Measurements from ENCODE around the gene ALDH1L1.

ALDH1L1 gene

GRCh38 chr3:126126811-126127431, 53.5 kb downstream of the ALDH1L1 start:
- TF ChIP-seq CTCF (IDR thresholded peaks at IDR 0.05; ENCODE audit: insufficient read depth, low read length, missing control alignments), result no peak
- ChIA-PET CTCF (no interaction called here), POLR2A (no interaction called here)
- H3K4me3 ChIP-seq (ENCODE audit: low read depth, low read length), result no peak overlapping the region
- DNase-seq (ENCODE audit: low read depth, low spot score), result no peak

GRCh38 chr3:126126286-126126685, 54.1 kb downstream of the ALDH1L1 start:
- TF ChIP-seq CTCF (IDR thresholded peaks at IDR 0.05; ENCODE audit: insufficient read depth, low read length, missing control alignments), result no peak
- no peak overlapping the region for H3K4me3 ChIP-seq (ENCODE audit: low read depth, low read length)
- no peak for DNase-seq (ENCODE audit: low read depth, low spot score)
- ChIA-PET CTCF (interaction anchor here (3.0 kb wide), 1 partner anchor 8 kb away, joined by 20 read pairs; no protein-coding TSS in a partner anchor), POLR2A (no interaction called here)

DNA sequence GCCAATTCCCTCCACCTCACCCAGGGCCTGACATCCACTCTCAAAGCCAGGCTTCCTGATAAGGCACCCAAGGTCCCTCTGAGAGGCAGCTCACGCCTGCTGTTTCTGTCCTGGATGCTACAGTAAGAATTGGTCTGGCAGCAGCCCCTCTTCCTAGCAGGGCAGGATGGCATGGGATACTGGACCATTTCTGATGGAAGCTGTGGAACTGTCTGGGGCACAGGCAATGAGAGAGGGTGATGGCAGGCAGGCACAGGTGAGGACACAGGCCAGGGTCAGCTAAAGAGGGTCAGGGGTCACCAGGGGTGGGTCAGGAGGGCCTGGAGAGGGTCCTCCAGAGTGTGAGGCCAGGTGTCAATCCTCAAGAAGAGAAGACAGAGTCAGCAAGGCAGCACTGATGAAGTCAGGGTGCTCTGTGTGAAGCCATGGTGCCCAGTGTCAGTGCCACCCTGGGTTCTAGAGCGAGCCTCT, 54.6 kb downstream of the ALDH1L1 start:
- CTCF ChIA-PET, result interaction anchor here (3.0 kb wide), 1 partner anchor 8 kb away, joined by 20 read pairs; no protein-coding TSS in a partner anchor
- H3K4me3 ChIP-seq (ENCODE audit: low read depth, low read length), result no peak overlapping the region
- DNase-seq (ENCODE audit: low read depth, low spot score), result no peak
- no peak for TF ChIP-seq CTCF (IDR thresholded peaks at IDR 0.05; ENCODE audit: insufficient read depth, low read length, missing control alignments)
- POLR2A ChIA-PET, result no interaction called here

GRCh38 chr3:126125341-126125740, 55.0 kb downstream of the ALDH1L1 start:
- H3K4me3 ChIP-seq (ENCODE audit: low read depth, low read length), result no peak overlapping the region
- CTCF ChIA-PET, result interaction anchor here (3.0 kb wide), 1 partner anchor 8 kb away, joined by 20 read pairs; no protein-coding TSS in a partner anchor
- no peak for DNase-seq (ENCODE audit: low read depth, low spot score)
- POLR2A ChIA-PET, result no interaction called here
- TF ChIP-seq CTCF (IDR thresholded peaks at IDR 0.05; ENCODE audit: insufficient read depth, low read length, missing control alignments), result no peak

DNA sequence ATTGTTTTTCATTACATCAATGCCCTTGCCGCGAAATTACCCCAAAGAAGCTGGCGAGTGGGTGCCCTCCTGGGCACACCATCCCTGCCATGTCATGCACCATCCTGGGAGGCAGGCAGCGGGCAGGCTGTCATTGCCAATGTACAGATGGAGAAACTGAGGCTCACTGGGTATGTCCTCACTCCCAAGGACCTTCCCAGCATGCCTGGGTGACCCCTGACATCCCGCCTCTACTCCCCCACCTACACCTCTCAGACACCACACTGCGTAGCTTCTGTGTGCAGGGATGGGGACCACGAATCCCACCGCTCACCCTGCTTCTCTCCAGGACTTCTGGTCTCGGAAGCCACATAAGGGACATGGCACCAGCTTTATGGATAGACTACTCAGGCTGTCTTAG, 55.5 kb downstream of the ALDH1L1 start:
- CTCF ChIA-PET, result interaction anchor here (1.3 to 3.0 kb wide), 2 partner anchors 9 to 12 kb away, joined by 4 to 20 read pairs; no protein-coding TSS in a partner anchor
- no peak for DNase-seq (ENCODE audit: low read depth, low spot score)
- POLR2A ChIA-PET, result no interaction called here
- H3K4me3 ChIP-seq (ENCODE audit: low read depth, low read length), result no peak overlapping the region
- no peak for TF ChIP-seq CTCF (IDR thresholded peaks at IDR 0.05; ENCODE audit: insufficient read depth, low read length, missing control alignments)

- H3K4me3 ChIP-seq (ENCODE audit: low read depth, low read length), result no peak overlapping the region
- POLR2A ChIA-PET, result no interaction called here
- no peak for DNase-seq (ENCODE audit: low read depth, low spot score)
- TF ChIP-seq CTCF (IDR thresholded peaks at IDR 0.05; ENCODE audit: insufficient read depth, low read length, missing control alignments), result no peak
- CTCF ChIA-PET, result interaction anchor here (1.3 to 3.0 kb wide), 2 partner anchors 10 to 13 kb away, joined by 4 to 20 read pairs; no protein-coding TSS in a partner anchor
Measured at GRCh38 chr3:126124148-126124868, 56.1 kb downstream of the ALDH1L1 start.
